Bronchial epithelial cell (primary cell): Measurements from ENCODE around the gene ZNF862. TPM values are rescaled to one million over a fixed set of nuclear protein-coding genes. Genes with fewer than 3 reads are reported as not detected.

Experiments used
- DNase-seq: peaks from one replicate; pipeline ENCODE4 v3.0.0-alpha.2; 2010; ENCODE audit warnings: low read depth
- FAIRE-seq: peaks from 2 replicates; lab custom pipeline; 2011; peaks lifted over from hg19 to GRCh38; lab: Jason Lieb, UNC
- H3K27me3 ChIP-seq: 2 replicates; pipeline ENCODE4 v1.5.1; 2011; ENCODE audit warnings: low read length; ENCODE audit not compliant: control insufficient read depth, insufficient read depth
- H3K36me3 ChIP-seq: 2 replicates; pipeline ENCODE4 v1.5.1; 2011; ENCODE audit warnings: low read length; ENCODE audit not compliant: control insufficient read depth, insufficient read depth
- H3K4me3 ChIP-seq: 2 replicates; pipeline ENCODE4 v1.5.1; 2011; ENCODE audit warnings: mild to moderate bottlenecking, low read depth, low read length, control low read depth
- total RNA-seq: library from RNA; depleted of rRNA; stranded (reverse); fragments of >200 nt; gene quantifications from 2 replicates; pipeline ENCODE4 v1.2.1, GENCODE V29; 2014
- TF ChIP-seq, protein P1 (sequence below): IDR thresholded peaks from 2 replicates; pipeline ENCODE4 v1.5.1; 2011; ENCODE audit warnings: mild to moderate bottlenecking, moderate library complexity, low read length, control low read depth, inconsistent platforms; ENCODE audit not compliant: insufficient read depth, severe bottlenecking

ZNF862 gene
- 5.0 and 8.7 TPM in 2 replicates for total RNA-seq

DNA sequence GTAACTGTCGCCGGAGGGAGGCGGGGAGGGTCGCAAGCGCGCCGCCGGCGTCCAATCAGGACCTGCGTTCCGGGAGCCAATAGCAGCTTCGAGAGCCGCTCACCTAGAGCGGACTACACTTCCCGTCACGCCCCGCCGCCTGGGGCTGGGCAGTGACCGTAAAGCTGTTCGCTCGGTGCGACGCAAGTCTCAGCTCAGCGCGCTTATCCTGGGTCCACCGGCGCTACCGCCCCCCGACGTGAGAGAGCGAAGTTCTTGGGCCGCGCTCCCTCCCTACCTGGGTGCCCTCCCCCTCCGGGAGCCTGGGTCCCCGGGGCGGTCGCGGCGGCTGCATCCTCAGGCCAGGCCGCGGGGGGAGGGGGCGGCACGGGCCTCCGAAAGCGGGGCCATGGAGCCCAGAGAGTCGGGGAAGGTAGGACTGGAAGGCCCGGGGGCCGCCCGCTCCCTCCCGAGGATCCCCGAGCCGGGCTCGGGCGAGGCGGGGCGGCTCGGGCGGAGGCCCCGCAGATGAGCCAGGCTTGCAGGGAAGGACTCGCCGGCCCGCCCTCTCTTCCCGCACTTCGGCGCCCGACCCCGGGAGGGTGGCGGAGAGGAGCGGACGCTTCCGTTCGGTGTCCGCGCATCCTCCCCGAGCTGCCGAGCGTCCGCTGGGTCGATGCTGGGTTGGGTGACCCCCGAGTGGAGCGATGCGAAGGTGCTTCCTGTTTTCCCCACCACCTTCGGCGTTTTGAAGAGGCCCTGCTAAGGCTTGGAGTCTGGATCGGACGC lies at the start of gene ZNF862:
TSS of gene ZNF862 (plus strand) at position 152 of the 768 bp plus-strand sequence. CDS start at position 389, 237 bp downstream.
- Histone ChIP-seq H3K36me3 (no peaks in the 10 kb centered on the region), H3K4me3 (peak within 1 kb of the TSS; percentile 89), H3K27me3 (peaks cover 1% of the 10 kb centered on the region)
- DNase-seq (peak; percentile 92), FAIRE-seq (no peak)
- TF ChIP-seq, protein P1, sequence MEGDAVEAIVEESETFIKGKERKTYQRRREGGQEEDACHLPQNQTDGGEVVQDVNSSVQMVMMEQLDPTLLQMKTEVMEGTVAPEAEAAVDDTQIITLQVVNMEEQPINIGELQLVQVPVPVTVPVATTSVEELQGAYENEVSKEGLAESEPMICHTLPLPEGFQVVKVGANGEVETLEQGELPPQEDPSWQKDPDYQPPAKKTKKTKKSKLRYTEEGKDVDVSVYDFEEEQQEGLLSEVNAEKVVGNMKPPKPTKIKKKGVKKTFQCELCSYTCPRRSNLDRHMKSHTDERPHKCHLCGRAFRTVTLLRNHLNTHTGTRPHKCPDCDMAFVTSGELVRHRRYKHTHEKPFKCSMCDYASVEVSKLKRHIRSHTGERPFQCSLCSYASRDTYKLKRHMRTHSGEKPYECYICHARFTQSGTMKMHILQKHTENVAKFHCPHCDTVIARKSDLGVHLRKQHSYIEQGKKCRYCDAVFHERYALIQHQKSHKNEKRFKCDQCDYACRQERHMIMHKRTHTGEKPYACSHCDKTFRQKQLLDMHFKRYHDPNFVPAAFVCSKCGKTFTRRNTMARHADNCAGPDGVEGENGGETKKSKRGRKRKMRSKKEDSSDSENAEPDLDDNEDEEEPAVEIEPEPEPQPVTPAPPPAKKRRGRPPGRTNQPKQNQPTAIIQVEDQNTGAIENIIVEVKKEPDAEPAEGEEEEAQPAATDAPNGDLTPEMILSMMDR = no peak

DNA sequence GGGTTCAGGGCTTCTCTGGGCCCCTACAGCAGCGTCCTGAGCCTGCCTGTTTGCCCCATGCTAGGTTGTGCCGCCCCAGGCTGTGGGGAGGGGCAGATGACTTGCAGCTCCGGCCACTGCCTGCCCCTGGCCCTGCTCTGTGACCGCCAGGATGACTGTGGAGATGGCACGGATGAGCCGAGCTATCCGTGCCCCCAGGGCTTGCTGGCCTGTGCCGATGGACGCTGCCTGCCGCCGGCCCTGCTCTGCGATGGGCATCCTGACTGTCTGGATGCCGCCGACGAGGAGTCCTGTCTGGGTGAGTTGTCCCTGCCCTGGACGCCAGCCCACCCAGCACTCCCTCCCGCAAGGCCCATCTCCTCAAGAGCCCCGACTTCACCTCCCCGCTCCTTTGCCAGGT lies 49.1 kb upstream of the ZNF862 start:
- FAIRE-seq (no peak), DNase-seq (no peak)
- Histone ChIP-seq H3K4me3 (no peak overlapping the region), H3K27me3 (peaks cover 14% of the 10 kb centered on the region), H3K36me3 (no peaks in the 10 kb centered on the region)
- TF ChIP-seq, protein P1 = no peak

DNA sequence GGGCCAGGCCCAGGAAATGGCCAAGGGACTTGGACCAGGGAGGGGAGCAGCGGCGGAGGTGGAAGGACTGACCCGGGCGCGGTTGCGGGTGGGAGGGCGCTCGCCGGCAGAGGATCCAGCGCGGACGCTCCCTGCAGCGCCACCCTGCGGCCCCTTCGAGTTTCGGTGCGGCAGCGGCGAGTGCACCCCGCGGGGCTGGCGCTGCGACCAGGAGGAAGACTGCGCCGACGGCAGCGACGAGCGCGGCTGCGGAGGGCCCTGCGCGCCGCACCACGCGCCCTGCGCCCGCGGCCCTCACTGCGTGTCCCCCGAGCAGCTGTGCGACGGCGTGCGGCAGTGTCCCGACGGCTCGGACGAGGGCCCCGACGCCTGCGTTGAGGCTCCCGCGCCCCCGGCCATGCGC lies 48.0 kb upstream of the ZNF862 start:
- Histone ChIP-seq H3K27me3 (peaks cover 12% of the 10 kb centered on the region), H3K36me3 (no peaks in the 10 kb centered on the region), H3K4me3 (no peak overlapping the region)
- DNase-seq (no peak), FAIRE-seq (no peak)
- TF ChIP-seq, protein P1 = peak; percentile 68

DNA sequence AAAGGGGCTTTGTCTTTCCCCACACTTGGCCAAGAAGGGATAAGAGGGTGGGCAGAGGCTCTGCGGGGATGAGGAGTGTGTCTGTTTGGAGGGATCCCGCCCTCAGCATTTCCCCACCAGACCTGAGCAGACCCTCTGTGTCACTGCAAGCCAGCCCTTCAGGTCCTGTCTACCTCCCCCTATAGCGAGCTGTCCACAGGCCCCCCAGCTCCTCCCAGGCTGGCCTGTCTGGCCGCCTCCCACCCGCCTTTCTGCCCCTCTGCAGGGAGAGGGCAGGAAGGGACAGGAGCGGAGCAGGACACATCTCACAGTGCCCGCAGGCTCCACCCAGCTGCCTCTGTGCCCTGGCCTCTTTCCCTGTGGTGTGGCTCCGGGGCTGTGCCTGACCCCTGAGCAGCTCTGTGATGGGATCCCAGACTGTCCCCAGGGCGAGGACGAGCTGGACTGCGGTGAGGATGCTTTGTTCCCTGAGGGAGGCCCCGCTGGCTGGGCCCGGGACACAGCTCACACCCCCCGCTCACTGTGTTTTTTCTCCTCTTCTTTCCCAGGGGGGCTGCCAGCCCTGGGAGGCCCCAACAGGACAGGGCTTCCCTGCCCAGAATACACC lies 47.3 kb upstream of the ZNF862 start:
- H3K27me3 ChIP-seq = peaks cover 12% of the 10 kb centered on the region
- TF ChIP-seq, protein P1 = no peak
- no peaks in the 10 kb centered on the region for H3K36me3 ChIP-seq
- no peak for DNase-seq
- H3K4me3 ChIP-seq = no peak overlapping the region
- no peak for FAIRE-seq

DNA sequence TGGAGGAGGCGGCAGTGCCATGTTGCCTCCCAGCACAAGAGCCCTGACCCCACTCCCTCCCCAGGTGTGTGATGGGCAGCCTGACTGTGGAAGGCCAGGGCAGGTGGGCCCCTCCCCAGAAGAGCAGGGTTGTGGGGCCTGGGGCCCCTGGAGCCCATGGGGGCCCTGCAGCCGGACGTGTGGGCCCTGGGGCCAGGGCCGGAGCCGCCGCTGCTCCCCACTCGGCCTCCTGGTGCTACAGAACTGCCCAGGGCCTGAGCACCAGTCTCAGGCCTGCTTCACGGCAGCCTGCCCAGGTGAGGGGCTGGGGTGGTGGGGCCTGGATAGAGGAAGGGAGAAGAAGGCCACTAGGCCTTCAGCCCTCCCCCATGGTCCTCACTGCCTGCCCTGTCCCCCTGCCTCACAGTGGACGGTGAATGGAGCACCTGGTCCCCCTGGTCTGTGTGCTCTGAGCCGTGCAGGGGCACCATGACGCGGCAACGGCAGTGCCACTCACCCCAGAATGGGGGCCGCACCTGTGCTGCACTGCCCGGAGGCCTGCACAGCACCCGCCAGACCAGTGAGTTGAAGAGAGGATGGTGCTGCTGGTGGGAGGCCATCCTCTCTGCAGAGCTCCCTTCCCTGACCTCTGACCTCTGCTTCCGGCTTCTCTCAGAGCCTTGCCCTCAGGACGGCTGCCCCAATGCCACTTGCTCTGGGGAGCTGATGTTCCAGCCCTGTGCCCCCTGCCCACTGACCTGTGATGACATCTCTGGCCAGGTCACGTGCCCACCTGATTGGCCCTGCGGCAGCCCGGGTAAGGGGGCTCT lies 46.6 kb upstream of the ZNF862 start:
- DNase-seq (no peak), FAIRE-seq (no peak)
- Histone ChIP-seq H3K27me3 (peaks cover 12% of the 10 kb centered on the region), H3K4me3 (no peak overlapping the region), H3K36me3 (no peaks in the 10 kb centered on the region)
- TF ChIP-seq, protein P1 = no peak
